ENCODE results near the gene DHX29.
A peak's percentile ranks its signal among the peaks of the same experiment; 100 is the strongest.

GRCh38 chr5:55226934-55227663 is 80.4 kb downstream of the DHX29 start, which contains the start of gene MCIDAS:
- TF ChIP-seq EZH2phosphoT487 (IDR thresholded peaks at IDR 0.05; ENCODE audit: borderline replicate concordance) (no peak), EGR1 (IDR thresholded peaks at IDR 0.05; ENCODE audit: low read depth) (no peak), CTCF (IDR thresholded peaks at IDR 0.05 in 2 of 3, conservative IDR thresholded peaks at IDR 0.05 in 1 of 3; ENCODE audit: borderline replicate concordance in 1 of 3, insufficient read depth in 1 of 3, low read depth in 2 of 3, low read length in 2 of 3) (peak in 1 of 3 experiments; percentile 1; a peak in 1 of 6 replicates), EZH2 (IDR thresholded peaks at IDR 0.05) (no peak), POLR2A (IDR thresholded peaks at IDR 0.05; ENCODE audit: borderline replicate concordance, extremely low read depth, insufficient read depth, insufficient read length) (peak; percentile 67), POLR2AphosphoS5 (IDR thresholded peaks at IDR 0.05; ENCODE audit: low read depth, low read length) (peak; percentile 62), CEBPB (IDR thresholded peaks at IDR 0.05; ENCODE audit: low read depth) (no peak), FOSL1 (IDR thresholded peaks at IDR 0.05; ENCODE audit: low read depth) (no peak), REST (IDR thresholded peaks at IDR 0.05; ENCODE audit: low read depth) (no peak), ZFX (IDR thresholded peaks at IDR 0.05) (peak; percentile 92)

All from HCT116 (cell line).